Coronary artery (tissue), 2 donors: Measurements from ENCODE around the gene CACNA2D3.

Source experiments
- DNase-seq: peaks from one replicate; pipeline ENCODE4 v3.0.0-alpha.2; 2017; ENCODE audit warnings: low spot score
- H3K27ac ChIP-seq, 2 donors: fragments of 200-600 bp; sonication (generic); one replicate each; pipeline ENCODE4 v1.5.1; 2016 to 2019
- H3K4me3 ChIP-seq: fragments of 200-600 bp; sonication (generic); 2 replicates; pipeline ENCODE4 v1.5.1; 2016; ENCODE audit warnings: mild to moderate bottlenecking, moderate library complexity
- CTCF ChIP-seq: fragments of 200-600 bp; sonication (generic); IDR thresholded peaks from one replicate; pipeline ENCODE4 v1.5.1; 2019; ENCODE audit warnings: antibody characterized with exemption

CACNA2D3 gene

GRCh38 chr3:54783611-54784010 lies 661.3 kb downstream of the CACNA2D3 start:
- no peak for TF ChIP-seq CTCF
- Histone ChIP-seq H3K27ac (no peak overlapping the region), H3K4me3 (no peak overlapping the region)
- DNase-seq, result no peak

- DNase-seq, result no peak
- no peak for TF ChIP-seq CTCF
- no peak overlapping the region for H3K27ac ChIP-seq
Measured at GRCh38 chr3:54784021-54784420, 661.7 kb downstream of the CACNA2D3 start.

GRCh38 chr3:54785976-54786375 lies 663.6 kb downstream of the CACNA2D3 start:
- no peak overlapping the region for H3K27ac ChIP-seq
- no peak for DNase-seq
- TF ChIP-seq CTCF, result no peak
- H3K4me3 ChIP-seq, result no peak overlapping the region

More at GRCh38 chr3:54784021-54784420, 661.7 kb downstream of the CACNA2D3 start:
- H3K4me3 ChIP-seq, result no peak overlapping the region

- TF ChIP-seq CTCF, result no peak
- no peak overlapping the region for H3K4me3 ChIP-seq
- H3K27ac ChIP-seq, result no peak overlapping the region
- no peak for DNase-seq
Measured at GRCh38 chr3:54790051-54790450, 667.7 kb downstream of the CACNA2D3 start.

- TF ChIP-seq CTCF, result no peak
- H3K27ac ChIP-seq, result no peak overlapping the region
- no peak overlapping the region for H3K4me3 ChIP-seq
- DNase-seq, result no peak
Measured at GRCh38 chr3:54791501-54792156, 669.3 kb downstream of the CACNA2D3 start.

- no peak overlapping the region for H3K27ac ChIP-seq
- no peak overlapping the region for H3K4me3 ChIP-seq
- no peak for TF ChIP-seq CTCF
- no peak for DNase-seq
Measured at GRCh38 chr3:54792584-54792983, 670.2 kb downstream of the CACNA2D3 start.

GRCh38 chr3:54793171-54793570 lies 670.8 kb downstream of the CACNA2D3 start:
- no peak for TF ChIP-seq CTCF
- H3K27ac ChIP-seq, result no peak overlapping the region
- no peak for DNase-seq
- no peak overlapping the region for H3K4me3 ChIP-seq
